Measurements from ENCODE around the gene MARCO.

DNA sequence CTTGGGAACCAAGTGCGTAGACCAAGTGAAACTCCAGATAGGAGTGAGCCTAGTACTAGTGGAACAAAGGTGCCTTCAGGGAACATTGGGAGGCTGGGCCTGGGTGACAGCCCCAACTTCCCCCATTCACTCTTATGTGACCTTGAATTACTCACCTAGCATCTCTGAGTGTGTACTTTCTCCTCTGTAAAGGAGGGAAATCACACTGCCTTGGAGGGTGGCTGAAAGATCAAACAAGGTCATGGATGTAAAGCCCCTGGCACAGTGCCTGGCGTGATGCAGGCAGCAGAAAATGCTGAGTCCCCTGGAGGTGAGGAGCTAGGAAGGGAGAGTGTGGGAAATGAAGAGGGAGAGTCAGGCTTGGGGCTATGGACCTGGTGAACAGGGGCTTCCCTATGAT, 45.9 kb downstream of the MARCO start:
- TF ChIP-seq, protein P1, sequence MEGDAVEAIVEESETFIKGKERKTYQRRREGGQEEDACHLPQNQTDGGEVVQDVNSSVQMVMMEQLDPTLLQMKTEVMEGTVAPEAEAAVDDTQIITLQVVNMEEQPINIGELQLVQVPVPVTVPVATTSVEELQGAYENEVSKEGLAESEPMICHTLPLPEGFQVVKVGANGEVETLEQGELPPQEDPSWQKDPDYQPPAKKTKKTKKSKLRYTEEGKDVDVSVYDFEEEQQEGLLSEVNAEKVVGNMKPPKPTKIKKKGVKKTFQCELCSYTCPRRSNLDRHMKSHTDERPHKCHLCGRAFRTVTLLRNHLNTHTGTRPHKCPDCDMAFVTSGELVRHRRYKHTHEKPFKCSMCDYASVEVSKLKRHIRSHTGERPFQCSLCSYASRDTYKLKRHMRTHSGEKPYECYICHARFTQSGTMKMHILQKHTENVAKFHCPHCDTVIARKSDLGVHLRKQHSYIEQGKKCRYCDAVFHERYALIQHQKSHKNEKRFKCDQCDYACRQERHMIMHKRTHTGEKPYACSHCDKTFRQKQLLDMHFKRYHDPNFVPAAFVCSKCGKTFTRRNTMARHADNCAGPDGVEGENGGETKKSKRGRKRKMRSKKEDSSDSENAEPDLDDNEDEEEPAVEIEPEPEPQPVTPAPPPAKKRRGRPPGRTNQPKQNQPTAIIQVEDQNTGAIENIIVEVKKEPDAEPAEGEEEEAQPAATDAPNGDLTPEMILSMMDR (conservative IDR thresholded peaks at IDR 0.05; ENCODE audit: low read depth, low read length) = no peak
- no peak for TF ChIP-seq EZH2 (IDR thresholded peaks at IDR 0.05; ENCODE audit: low read length, unreplicated experiment)

Measured in PC-3 (cell line).